GM23338 (cell line): ENCODE data around the gene AKR1C1. TPM values are rescaled to one million over a fixed set of nuclear protein-coding genes. Genes with fewer than 3 reads are reported as not detected.
"Not testable (repeated sequence)": the region's sequence is repeated elsewhere in the genome, so short reads cannot be mapped to it uniquely, and the experiment has no call there.

Experiments used
- ATAC-seq: fragments of 200-7000 bp; cut with Tn5 transposase; 3 replicates; pipeline ENCODE4 v1.9.1; 2020
- DNase-seq: peaks from one replicate; pipeline ENCODE4 v3.0.0-alpha.2; 2015; ENCODE audit warnings: low spot score
- H2AFZ ChIP-seq: fragments of 200-600 bp; sonication (generic); 2 replicates; pipeline ENCODE4 v1.8.0; 2016; ENCODE audit warnings: antibody characterized with exemption, mild to moderate bottlenecking, moderate library complexity
- H3F3A ChIP-seq: fragments of 200-600 bp; sonication (generic); replicated peaks from 2 replicates; pipeline ENCODE4 v1.8.0; 2017; ENCODE audit warnings: antibody characterized with exemption, mixed run types, low read depth
- H3K27ac ChIP-seq: fragments of 200-600 bp; sonication (generic); 2 replicates; pipeline ENCODE4 v1.6.1; 2016; ENCODE audit warnings: low read depth
- H3K27me3 ChIP-seq: fragments of 200-600 bp; sonication (generic); 2 replicates; pipeline ENCODE4 v1.8.0; 2016; ENCODE audit warnings: mild to moderate bottlenecking, mixed run types, moderate library complexity; ENCODE audit not compliant: insufficient read depth
- H3K36me3 ChIP-seq: fragments of 200-600 bp; sonication (generic); 2 replicates; pipeline ENCODE4 v1.8.0; 2016; ENCODE audit warnings: mild to moderate bottlenecking; ENCODE audit not compliant: insufficient read depth
- H3K4me1 ChIP-seq: fragments of 200-600 bp; sonication (generic); 2 replicates; pipeline ENCODE4 v1.8.0; 2016; ENCODE audit warnings: mild to moderate bottlenecking, moderate library complexity; ENCODE audit not compliant: insufficient read depth
- H3K4me2 ChIP-seq: fragments of 200-600 bp; sonication (generic); 2 replicates; pipeline ENCODE4 v1.7.1; 2017; ENCODE audit warnings: mixed run types
- H3K4me3 ChIP-seq: fragments of 200-600 bp; sonication (generic); 2 replicates; pipeline ENCODE4 v1.6.1; 2016; ENCODE audit warnings: mixed run types
- H3K79me2 ChIP-seq: fragments of 200-600 bp; sonication (generic); replicated peaks from 2 replicates; pipeline ENCODE4 v1.8.0; 2017; ENCODE audit warnings: mild to moderate bottlenecking; ENCODE audit not compliant: insufficient read depth
- H3K9me2 ChIP-seq: fragments of 200-600 bp; sonication (generic); 2 replicates; pipeline ENCODE4 v1.8.0; 2017; ENCODE audit not compliant: insufficient read depth
- H4K20me1 ChIP-seq: fragments of 200-600 bp; sonication (generic); replicated peaks from 2 replicates; pipeline ENCODE4 v1.8.0; 2017; ENCODE audit warnings: mild to moderate bottlenecking; ENCODE audit not compliant: insufficient read depth
- H3K27ac Mint-ChIP-seq: 2 replicates; pipeline ENCODE4 v1.8.0; 2020; ENCODE audit warnings: inconsistent platforms, mild to moderate bottlenecking, moderate library complexity, mixed read lengths
- H3K27me3 Mint-ChIP-seq: 3 replicates; pipeline ENCODE4 v1.8.0; 2022; ENCODE audit warnings: low read depth, mild to moderate bottlenecking, moderate library complexity, mixed read lengths, inconsistent platforms; ENCODE audit not compliant: insufficient read depth, poor library complexity
- H3K36me3 Mint-ChIP-seq: 3 replicates; pipeline ENCODE4 v1.8.0; 2021; ENCODE audit warnings: low read depth, mild to moderate bottlenecking, inconsistent platforms, moderate library complexity, mixed read lengths
- H3K4me1 Mint-ChIP-seq: 3 replicates; pipeline ENCODE4 v1.8.0; 2020; ENCODE audit warnings: mild to moderate bottlenecking, inconsistent platforms, mixed read lengths
- H3K4me3 Mint-ChIP-seq: 3 replicates; pipeline ENCODE4 v1.8.0; 2021; ENCODE audit warnings: moderate library complexity, mild to moderate bottlenecking, inconsistent platforms, mixed read lengths
- H3K9me3 Mint-ChIP-seq: 3 replicates; pipeline ENCODE4 v1.8.0; 2020; ENCODE audit warnings: moderate library complexity, mild to moderate bottlenecking, inconsistent platforms, mixed read lengths
- CREB1 ChIP-seq: fragments of 250-450 bp; sonication (Bioruptor Pico); IDR thresholded peaks from 2 replicates; pipeline ENCODE4 v1.5.0; 2020; ENCODE audit warnings: low read depth, mild to moderate bottlenecking, moderate library complexity
- EZH2phosphoT487 ChIP-seq: fragments of 200-600 bp; sonication (generic); IDR thresholded peaks from one replicate; pipeline ENCODE4 v1.8.1; 2018; ENCODE audit warnings: antibody characterized with exemption; ENCODE audit not compliant: unreplicated experiment
- POLR2AphosphoS5 ChIP-seq: IDR thresholded peaks from 2 replicates; pipeline ENCODE4 v1.6.1; 2016; ENCODE audit warnings: antibody characterized with exemption, low read depth
- STAT1 ChIP-seq: IDR thresholded peaks from one replicate; pipeline ENCODE4 v1.6.1; 2016; ENCODE audit warnings: antibody characterized with exemption; ENCODE audit not compliant: unreplicated experiment
- ZNF114 ChIP-seq: fragments of 250-450 bp; sonication (Bioruptor Pico); IDR thresholded peaks from 2 replicates; pipeline ENCODE4 v1.5.0; 2020; ENCODE audit warnings: mild to moderate bottlenecking, moderate library complexity
- ZNF331 ChIP-seq: fragments of 250-450 bp; sonication (Bioruptor Pico); IDR thresholded peaks from 2 replicates; pipeline ENCODE4 v1.5.0; 2020; ENCODE audit warnings: low read depth, mild to moderate bottlenecking, moderate library complexity
- polyA plus RNA-seq: library from polyadenylated mRNA; unstranded; fragments of >200 nt; fragmentation: Nextera tagmentation; extraction: Ambion mirVana; gene quantifications from 2 replicates; pipeline ENCODE4 v1.2.1, GENCODE V29; 2016
- total RNA-seq: library from RNA; depleted of rRNA; stranded (reverse); fragments of >200 nt; shearing (Covaris generic); gene quantifications from 2 replicates; pipeline ENCODE4 v1.2.3, GENCODE V29; 2014
- TF ChIP-seq, protein P1 (sequence below): IDR thresholded peaks from one replicate; pipeline ENCODE4 v1.6.1; 2018; ENCODE audit warnings: antibody characterized with exemption; ENCODE audit not compliant: unreplicated experiment
- TF ChIP-seq, protein P2 (sequence below), 2 experiments: fragments of 200-600 bp in 1 of 2; sonication (generic) in 1 of 2; conservative IDR thresholded peaks; 2 replicates each; pipeline versions ENCODE4 v1.5.1 to v1.6.1; 2016 to 2017; ENCODE audit warnings: antibody characterized with exemption in 2 of 2, low read depth in 2 of 2, mild to moderate bottlenecking in 2 of 2, moderate library complexity in 1 of 2
- TF ChIP-seq, protein P3 (sequence below): fragments of 250-450 bp; sonication (Bioruptor Pico); IDR thresholded peaks from 2 replicates; pipeline ENCODE4 v1.5.0; 2020; ENCODE audit warnings: mild to moderate bottlenecking, moderate library complexity
- TF ChIP-seq, protein P4 (sequence below): IDR thresholded peaks from 2 replicates; pipeline ENCODE4 v1.6.1; 2016; ENCODE audit warnings: antibody characterized with exemption

Gene AKR1C1
- total and polyA plus RNA-seq, 2 experiments from 2014 or later, result 2.6 to 5.1 TPM

DNA sequence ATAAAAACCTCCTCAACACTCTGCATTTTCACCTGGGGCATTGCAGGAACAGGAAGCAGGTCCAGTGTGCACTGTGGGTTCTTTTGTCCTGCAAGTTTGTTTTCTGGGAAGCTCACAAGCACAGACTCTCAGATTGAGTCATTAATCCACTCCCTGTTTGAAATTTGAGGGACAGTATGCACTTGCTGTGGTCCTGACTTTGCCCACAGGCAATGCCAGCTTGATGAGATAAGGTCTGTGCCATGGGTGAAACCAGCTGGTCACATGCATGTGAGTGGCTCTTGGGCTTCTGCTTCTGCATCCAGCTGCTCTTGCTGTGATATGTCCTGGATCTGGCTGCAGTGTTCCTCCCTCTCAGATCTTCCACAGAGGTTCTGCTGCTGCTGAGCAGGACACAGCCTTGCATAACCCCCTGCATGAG, 62.3 kb downstream of the AKR1C1 start:
- H3K4me1 Mint-ChIP-seq, H3K79me2 ChIP-seq, H3K27ac ChIP-seq, H4K20me1 ChIP-seq, H3K27ac Mint-ChIP-seq, H2AFZ ChIP-seq, H3K4me3 ChIP-seq, H3K36me3 Mint-ChIP-seq, ATAC-seq, DNase-seq, H3K9me2 ChIP-seq, H3K36me3 ChIP-seq, H3F3A ChIP-seq, H3K27me3 ChIP-seq, H3K9me3 Mint-ChIP-seq, H3K4me2 ChIP-seq, H3K4me1 ChIP-seq, H3K4me3 Mint-ChIP-seq: not testable (repeated sequence)
- peaks cover 10% of the 10 kb centered on the region for H3K27me3 Mint-ChIP-seq

DNA sequence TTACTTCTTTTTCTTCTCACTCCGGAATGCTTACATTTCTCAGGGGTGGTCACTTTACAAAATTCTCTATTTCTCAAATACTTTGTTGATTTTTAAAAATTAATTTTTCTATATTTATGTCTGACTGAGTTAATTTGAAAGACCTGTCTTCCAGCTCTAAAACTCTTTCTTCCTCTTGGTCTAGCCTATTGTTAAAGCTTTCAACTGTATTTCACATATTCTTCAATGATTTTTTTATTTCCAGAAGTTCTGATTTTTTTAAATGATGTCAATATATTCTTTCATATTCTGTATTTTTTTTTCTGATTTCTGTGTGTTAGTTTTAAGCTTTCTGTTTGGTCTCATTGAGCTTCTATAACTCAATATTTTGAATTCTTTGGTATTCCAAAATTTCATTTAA, 67.8 kb downstream of the AKR1C1 start:
- Histone ChIP-seq H3K27me3 (no peaks in the 10 kb centered on the region), H3K79me2 (no peaks in the 10 kb centered on the region), H2AFZ (no peak overlapping the region), H3K4me1 (no peaks in the 10 kb centered on the region), H3K4me2 (no peak overlapping the region), H3K9me2 (no peaks in the 10 kb centered on the region), H3K36me3 (no peaks in the 10 kb centered on the region), H3K27ac (no peak overlapping the region), H3F3A (no peaks in the 10 kb centered on the region), H4K20me1 (no peaks in the 10 kb centered on the region), H3K4me3 (no peak overlapping the region)
- H3K9me3 Mint-ChIP-seq, result peaks cover 12% of the 10 kb centered on the region
- no peak overlapping the region for H3K27ac Mint-ChIP-seq
- ATAC-seq, result no peak
- H3K4me3 Mint-ChIP-seq, result no peak overlapping the region
- peaks cover 9% of the 10 kb centered on the region for H3K4me1 Mint-ChIP-seq
- H3K27me3 Mint-ChIP-seq, result peaks cover 8% of the 10 kb centered on the region
- DNase-seq, result no peak
- H3K36me3 Mint-ChIP-seq, result peaks cover 8% of the 10 kb centered on the region
- TF ChIP-seq, protein P1, sequence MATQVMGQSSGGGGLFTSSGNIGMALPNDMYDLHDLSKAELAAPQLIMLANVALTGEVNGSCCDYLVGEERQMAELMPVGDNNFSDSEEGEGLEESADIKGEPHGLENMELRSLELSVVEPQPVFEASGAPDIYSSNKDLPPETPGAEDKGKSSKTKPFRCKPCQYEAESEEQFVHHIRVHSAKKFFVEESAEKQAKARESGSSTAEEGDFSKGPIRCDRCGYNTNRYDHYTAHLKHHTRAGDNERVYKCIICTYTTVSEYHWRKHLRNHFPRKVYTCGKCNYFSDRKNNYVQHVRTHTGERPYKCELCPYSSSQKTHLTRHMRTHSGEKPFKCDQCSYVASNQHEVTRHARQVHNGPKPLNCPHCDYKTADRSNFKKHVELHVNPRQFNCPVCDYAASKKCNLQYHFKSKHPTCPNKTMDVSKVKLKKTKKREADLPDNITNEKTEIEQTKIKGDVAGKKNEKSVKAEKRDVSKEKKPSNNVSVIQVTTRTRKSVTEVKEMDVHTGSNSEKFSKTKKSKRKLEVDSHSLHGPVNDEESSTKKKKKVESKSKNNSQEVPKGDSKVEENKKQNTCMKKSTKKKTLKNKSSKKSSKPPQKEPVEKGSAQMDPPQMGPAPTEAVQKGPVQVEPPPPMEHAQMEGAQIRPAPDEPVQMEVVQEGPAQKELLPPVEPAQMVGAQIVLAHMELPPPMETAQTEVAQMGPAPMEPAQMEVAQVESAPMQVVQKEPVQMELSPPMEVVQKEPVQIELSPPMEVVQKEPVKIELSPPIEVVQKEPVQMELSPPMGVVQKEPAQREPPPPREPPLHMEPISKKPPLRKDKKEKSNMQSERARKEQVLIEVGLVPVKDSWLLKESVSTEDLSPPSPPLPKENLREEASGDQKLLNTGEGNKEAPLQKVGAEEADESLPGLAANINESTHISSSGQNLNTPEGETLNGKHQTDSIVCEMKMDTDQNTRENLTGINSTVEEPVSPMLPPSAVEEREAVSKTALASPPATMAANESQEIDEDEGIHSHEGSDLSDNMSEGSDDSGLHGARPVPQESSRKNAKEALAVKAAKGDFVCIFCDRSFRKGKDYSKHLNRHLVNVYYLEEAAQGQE, result no peak
- TF ChIP-seq STAT1 (no peak), ZNF331 (CRISPR knock-in tag) (no peak), EZH2phosphoT487 (no peak), POLR2AphosphoS5 (no peak), ZNF114 (no peak), CREB1 (no peak)
- TF ChIP-seq, protein P2, sequence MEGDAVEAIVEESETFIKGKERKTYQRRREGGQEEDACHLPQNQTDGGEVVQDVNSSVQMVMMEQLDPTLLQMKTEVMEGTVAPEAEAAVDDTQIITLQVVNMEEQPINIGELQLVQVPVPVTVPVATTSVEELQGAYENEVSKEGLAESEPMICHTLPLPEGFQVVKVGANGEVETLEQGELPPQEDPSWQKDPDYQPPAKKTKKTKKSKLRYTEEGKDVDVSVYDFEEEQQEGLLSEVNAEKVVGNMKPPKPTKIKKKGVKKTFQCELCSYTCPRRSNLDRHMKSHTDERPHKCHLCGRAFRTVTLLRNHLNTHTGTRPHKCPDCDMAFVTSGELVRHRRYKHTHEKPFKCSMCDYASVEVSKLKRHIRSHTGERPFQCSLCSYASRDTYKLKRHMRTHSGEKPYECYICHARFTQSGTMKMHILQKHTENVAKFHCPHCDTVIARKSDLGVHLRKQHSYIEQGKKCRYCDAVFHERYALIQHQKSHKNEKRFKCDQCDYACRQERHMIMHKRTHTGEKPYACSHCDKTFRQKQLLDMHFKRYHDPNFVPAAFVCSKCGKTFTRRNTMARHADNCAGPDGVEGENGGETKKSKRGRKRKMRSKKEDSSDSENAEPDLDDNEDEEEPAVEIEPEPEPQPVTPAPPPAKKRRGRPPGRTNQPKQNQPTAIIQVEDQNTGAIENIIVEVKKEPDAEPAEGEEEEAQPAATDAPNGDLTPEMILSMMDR (conservative IDR thresholded peaks at IDR 0.05; ENCODE audit: low read depth in 2 of 2), result no peak
- TF ChIP-seq, protein P3, sequence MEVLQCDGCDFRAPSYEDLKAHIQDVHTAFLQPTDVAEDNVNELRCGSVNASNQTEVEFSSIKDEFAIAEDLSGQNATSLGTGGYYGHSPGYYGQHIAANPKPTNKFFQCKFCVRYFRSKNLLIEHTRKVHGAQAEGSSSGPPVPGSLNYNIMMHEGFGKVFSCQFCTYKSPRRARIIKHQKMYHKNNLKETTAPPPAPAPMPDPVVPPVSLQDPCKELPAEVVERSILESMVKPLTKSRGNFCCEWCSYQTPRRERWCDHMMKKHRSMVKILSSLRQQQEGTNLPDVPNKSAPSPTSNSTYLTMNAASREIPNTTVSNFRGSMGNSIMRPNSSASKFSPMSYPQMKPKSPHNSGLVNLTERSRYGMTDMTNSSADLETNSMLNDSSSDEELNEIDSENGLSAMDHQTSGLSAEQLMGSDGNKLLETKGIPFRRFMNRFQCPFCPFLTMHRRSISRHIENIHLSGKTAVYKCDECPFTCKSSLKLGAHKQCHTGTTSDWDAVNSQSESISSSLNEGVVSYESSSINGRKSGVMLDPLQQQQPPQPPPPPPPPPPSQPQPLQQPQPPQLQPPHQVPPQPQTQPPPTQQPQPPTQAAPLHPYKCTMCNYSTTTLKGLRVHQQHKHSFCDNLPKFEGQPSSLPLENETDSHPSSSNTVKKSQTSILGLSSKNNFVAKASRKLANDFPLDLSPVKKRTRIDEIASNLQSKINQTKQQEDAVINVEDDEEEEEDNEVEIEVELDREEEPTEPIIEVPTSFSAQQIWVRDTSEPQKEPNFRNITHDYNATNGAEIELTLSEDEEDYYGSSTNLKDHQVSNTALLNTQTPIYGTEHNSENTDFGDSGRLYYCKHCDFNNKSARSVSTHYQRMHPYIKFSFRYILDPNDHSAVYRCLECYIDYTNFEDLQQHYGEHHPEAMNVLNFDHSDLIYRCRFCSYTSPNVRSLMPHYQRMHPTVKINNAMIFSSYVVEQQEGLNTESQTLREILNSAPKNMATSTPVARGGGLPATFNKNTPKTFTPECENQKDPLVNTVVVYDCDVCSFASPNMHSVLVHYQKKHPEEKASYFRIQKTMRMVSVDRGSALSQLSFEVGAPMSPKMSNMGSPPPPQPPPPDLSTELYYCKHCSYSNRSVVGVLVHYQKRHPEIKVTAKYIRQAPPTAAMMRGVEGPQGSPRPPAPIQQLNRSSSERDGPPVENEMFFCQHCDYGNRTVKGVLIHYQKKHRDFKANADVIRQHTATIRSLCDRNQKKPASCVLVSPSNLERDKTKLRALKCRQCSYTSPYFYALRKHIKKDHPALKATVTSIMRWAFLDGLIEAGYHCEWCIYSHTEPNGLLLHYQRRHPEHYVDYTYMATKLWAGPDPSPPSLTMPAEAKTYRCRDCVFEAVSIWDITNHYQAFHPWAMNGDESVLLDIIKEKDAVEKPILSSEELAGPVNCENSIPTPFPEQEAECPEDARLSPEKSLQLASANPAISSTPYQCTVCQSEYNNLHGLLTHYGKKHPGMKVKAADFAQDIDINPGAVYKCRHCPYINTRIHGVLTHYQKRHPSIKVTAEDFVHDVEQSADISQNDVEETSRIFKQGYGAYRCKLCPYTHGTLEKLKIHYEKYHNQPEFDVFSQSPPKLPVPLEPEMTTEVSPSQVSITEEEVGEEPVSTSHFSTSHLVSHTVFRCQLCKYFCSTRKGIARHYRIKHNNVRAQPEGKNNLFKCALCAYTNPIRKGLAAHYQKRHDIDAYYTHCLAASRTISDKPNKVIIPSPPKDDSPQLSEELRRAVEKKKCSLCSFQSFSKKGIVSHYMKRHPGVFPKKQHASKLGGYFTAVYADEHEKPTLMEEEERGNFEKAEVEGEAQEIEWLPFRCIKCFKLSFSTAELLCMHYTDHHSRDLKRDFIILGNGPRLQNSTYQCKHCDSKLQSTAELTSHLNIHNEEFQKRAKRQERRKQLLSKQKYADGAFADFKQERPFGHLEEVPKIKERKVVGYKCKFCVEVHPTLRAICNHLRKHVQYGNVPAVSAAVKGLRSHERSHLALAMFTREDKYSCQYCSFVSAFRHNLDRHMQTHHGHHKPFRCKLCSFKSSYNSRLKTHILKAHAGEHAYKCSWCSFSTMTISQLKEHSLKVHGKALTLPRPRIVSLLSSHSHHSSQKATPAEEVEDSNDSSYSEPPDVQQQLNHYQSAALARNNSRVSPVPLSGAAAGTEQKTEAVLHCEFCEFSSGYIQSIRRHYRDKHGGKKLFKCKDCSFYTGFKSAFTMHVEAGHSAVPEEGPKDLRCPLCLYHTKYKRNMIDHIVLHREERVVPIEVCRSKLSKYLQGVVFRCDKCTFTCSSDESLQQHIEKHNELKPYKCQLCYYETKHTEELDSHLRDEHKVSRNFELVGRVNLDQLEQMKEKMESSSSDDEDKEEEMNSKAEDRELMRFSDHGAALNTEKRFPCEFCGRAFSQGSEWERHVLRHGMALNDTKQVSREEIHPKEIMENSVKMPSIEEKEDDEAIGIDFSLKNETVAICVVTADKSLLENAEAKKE (CRISPR knock-in tag), result no peak
- TF ChIP-seq, protein P4, sequence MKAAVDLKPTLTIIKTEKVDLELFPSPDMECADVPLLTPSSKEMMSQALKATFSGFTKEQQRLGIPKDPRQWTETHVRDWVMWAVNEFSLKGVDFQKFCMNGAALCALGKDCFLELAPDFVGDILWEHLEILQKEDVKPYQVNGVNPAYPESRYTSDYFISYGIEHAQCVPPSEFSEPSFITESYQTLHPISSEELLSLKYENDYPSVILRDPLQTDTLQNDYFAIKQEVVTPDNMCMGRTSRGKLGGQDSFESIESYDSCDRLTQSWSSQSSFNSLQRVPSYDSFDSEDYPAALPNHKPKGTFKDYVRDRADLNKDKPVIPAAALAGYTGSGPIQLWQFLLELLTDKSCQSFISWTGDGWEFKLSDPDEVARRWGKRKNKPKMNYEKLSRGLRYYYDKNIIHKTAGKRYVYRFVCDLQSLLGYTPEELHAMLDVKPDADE, result no peak
